H1 (cell line): ENCODE measurements around the gene PCTP. TPM values are rescaled to one million over a fixed set of nuclear protein-coding genes. Genes with fewer than 3 reads are reported as not detected.

Experiments used
- CTCF ChIA-PET: fragments of 300-600 bp; sonication (Branson Sonifier 250); formaldehyde crosslinking; loops from one replicate; lab custom pipeline; 2021; ENCODE audit not compliant: partially characterized antibody; lab: Charles Lee
- POLR2A ChIA-PET: fragments of 300-600 bp; sonication (Branson Sonifier 250); formaldehyde crosslinking; loops from one replicate; lab custom pipeline; 2021; ENCODE audit warnings: inconsistent platforms; ENCODE audit not compliant: partially characterized antibody; lab: Charles Lee
- DNase-seq, 2 experiments: peaks; one replicate each; pipeline versions ENCODE4 v3.0.0 to v3.0.0-alpha.2; 2010 to 2022; ENCODE audit warnings: low spot score in 2 of 2, low read depth in 1 of 2, mixed read lengths in 1 of 2
- FAIRE-seq: peaks from 2 replicates; lab custom pipeline; 2011; peaks lifted over from hg19 to GRCh38; lab: Jason Lieb, UNC
- H2AFZ ChIP-seq: 2 replicates; pipeline ENCODE4 v1.8.1; 2012; ENCODE audit warnings: low read length, inconsistent platforms
- H2AK5ac ChIP-seq: 2 replicates; pipeline ENCODE4 v1.6.1; 2013; ENCODE audit warnings: low read depth, low read length
- H2BK120ac ChIP-seq: replicated peaks from 2 replicates; pipeline ENCODE3; 2013; ENCODE audit warnings: low read depth, low read length, inconsistent platforms
- H2BK12ac ChIP-seq: 2 replicates; pipeline ENCODE4 v1.6.1; 2013; ENCODE audit warnings: low read depth, low read length
- H2BK15ac ChIP-seq: 2 replicates; pipeline ENCODE4 v1.6.1; 2013; ENCODE audit warnings: low read length
- H2BK20ac ChIP-seq: 2 replicates; pipeline ENCODE4 v1.6.1; 2013; ENCODE audit warnings: low read length
- H2BK5ac ChIP-seq: 2 replicates; pipeline ENCODE4 v1.6.1; 2013; ENCODE audit warnings: low read depth, low read length
- H3K14ac ChIP-seq: 2 replicates; pipeline ENCODE4 v1.6.1; 2013; ENCODE audit warnings: inconsistent platforms; ENCODE audit not compliant: insufficient read length
- H3K18ac ChIP-seq: 2 replicates; pipeline ENCODE4 v1.6.1; 2013; ENCODE audit warnings: low read length; ENCODE audit errors: extremely low read depth
- H3K23ac ChIP-seq: 2 replicates; pipeline ENCODE4 v1.6.1; 2013; ENCODE audit warnings: inconsistent platforms; ENCODE audit not compliant: insufficient read length
- H3K23me2 ChIP-seq: 2 replicates; pipeline ENCODE4 v1.6.1; 2013; ENCODE audit warnings: low read depth, low read length
- H3K27ac ChIP-seq: 2 replicates; pipeline ENCODE4 v1.6.1; 2011; ENCODE audit warnings: low read depth, low read length, inconsistent platforms
- H3K27me3 ChIP-seq, 4 experiments: replicated peaks in 1 of 4; 1 replicate in 1 of 4; 2 replicates in 3 of 4; pipeline versions ENCODE4 v1.6.1 to v1.8.1; 2011 to 2013; ENCODE audit warnings: low read length in 3 of 4, mild to moderate bottlenecking in 3 of 4, inconsistent platforms in 2 of 4, mixed read lengths in 2 of 4, moderate library complexity in 1 of 4; ENCODE audit not compliant: control insufficient read depth in 3 of 4, insufficient read depth in 3 of 4; ENCODE audit errors: extremely low read depth in 1 of 4
- H3K36me3 ChIP-seq, 4 experiments: 2 replicates each; pipeline versions ENCODE4 v1.6.1 to v1.8.1; 2011 to 2013; ENCODE audit warnings: mild to moderate bottlenecking in 4 of 4, low read length in 3 of 4, moderate library complexity in 2 of 4, control low read depth in 1 of 4, inconsistent platforms in 1 of 4; ENCODE audit not compliant: insufficient read depth in 4 of 4, control insufficient read depth in 2 of 4
- H3K4ac ChIP-seq: replicated peaks from 2 replicates; pipeline ENCODE3; 2013; ENCODE audit warnings: low read length, low read depth, mixed read lengths, inconsistent platforms; ENCODE audit not compliant: insufficient read length
- H3K4me1 ChIP-seq, 4 experiments: replicated peaks in 1 of 4; 1 replicate in 1 of 4; 2 replicates in 3 of 4; pipeline versions ENCODE4 v1.6.1 to v1.8.1; 2011 to 2013; ENCODE audit warnings: low read length in 3 of 4, inconsistent platforms in 2 of 4, mixed read lengths in 1 of 4; ENCODE audit not compliant: insufficient read depth in 4 of 4, control insufficient read depth in 3 of 4
- H3K4me2 ChIP-seq, 2 experiments: 2 replicates each; pipeline versions ENCODE4 v1.6.1 to v1.8.1; 2011 to 2013; ENCODE audit warnings: low read depth in 2 of 2, low read length in 2 of 2, control low read depth in 1 of 2, inconsistent platforms in 1 of 2, mild to moderate bottlenecking in 1 of 2; ENCODE audit not compliant: insufficient read depth in 1 of 2
- H3K4me3 ChIP-seq, 4 experiments: fragments of 200-600, 300-600 bp in 1 of 4; sonication (generic), shearing (Covaris generic), sonication (Bioruptor Twin) in 1 of 4; 2 replicates each; pipeline versions ENCODE4 v1.5.1 to v1.8.1; 2011 to 2016; ENCODE audit warnings: low read length in 4 of 4, low read depth in 3 of 4, control low read depth in 2 of 4, inconsistent platforms in 2 of 4, mild to moderate bottlenecking in 2 of 4, mixed read lengths in 1 of 4, moderate library complexity in 1 of 4; ENCODE audit not compliant: insufficient read depth in 2 of 4; ENCODE audit errors: extremely low read depth in 1 of 4
- H3K56ac ChIP-seq: replicated peaks from 2 replicates; pipeline ENCODE3; 2013; ENCODE audit warnings: low read depth, mild to moderate bottlenecking, mixed read lengths, low read length, inconsistent platforms; ENCODE audit not compliant: insufficient read length
- H3K79me1 ChIP-seq: 2 replicates; pipeline ENCODE4 v1.6.1; 2013; ENCODE audit warnings: low read depth, low read length, control low read depth
- H3K79me2 ChIP-seq, 2 experiments: 2 replicates each; pipeline versions ENCODE4 v1.6.1 to v1.8.1; 2012 to 2013; ENCODE audit warnings: low read length in 2 of 2, mild to moderate bottlenecking in 2 of 2, inconsistent platforms in 1 of 2; ENCODE audit not compliant: insufficient read depth in 2 of 2, control insufficient read depth in 1 of 2
- H3K9ac ChIP-seq, 4 experiments: replicated peaks in 1 of 4; 1 replicate in 1 of 4; 2 replicates in 3 of 4; pipeline versions ENCODE4 v1.6.1 to v1.8.1; 2011 to 2013; ENCODE audit warnings: low read depth in 3 of 4, low read length in 3 of 4, control low read depth in 2 of 4, mild to moderate bottlenecking in 2 of 4, moderate library complexity in 2 of 4, inconsistent platforms in 1 of 4; ENCODE audit errors: extremely low read depth in 1 of 4
- H3K9me3 ChIP-seq, 2 experiments: 2 replicates each; pipeline versions ENCODE4 v1.6.1 to v1.8.1; 2012 to 2013; ENCODE audit warnings: mild to moderate bottlenecking in 2 of 2, moderate library complexity in 2 of 2, control low read depth in 1 of 2, inconsistent platforms in 1 of 2, low read depth in 1 of 2, low read length in 1 of 2, mixed read lengths in 1 of 2; ENCODE audit not compliant: insufficient read depth in 2 of 2
- H4K20me1 ChIP-seq, 2 experiments: replicated peaks in 1 of 2; 2 replicates each; pipeline versions ENCODE3 to v1.8.1; 2011 to 2013; ENCODE audit warnings: inconsistent platforms in 2 of 2, low read length in 2 of 2, mild to moderate bottlenecking in 1 of 2; ENCODE audit not compliant: insufficient read depth in 2 of 2, control insufficient read depth in 1 of 2
- H4K5ac ChIP-seq: 2 replicates; pipeline ENCODE4 v1.6.1; 2013; ENCODE audit warnings: low read length, low read depth, mixed read lengths, inconsistent platforms; ENCODE audit not compliant: insufficient read length
- H4K8ac ChIP-seq: 2 replicates; pipeline ENCODE4 v1.8.0; 2013; ENCODE audit warnings: mild to moderate bottlenecking, moderate library complexity, low read length, inconsistent platforms; ENCODE audit not compliant: insufficient read depth; ENCODE audit errors: extremely low read depth
- H4K91ac ChIP-seq: replicated peaks from 2 replicates; pipeline ENCODE3; 2013; ENCODE audit warnings: low read length, mixed read lengths, inconsistent platforms; ENCODE audit not compliant: insufficient read length
- BCL11A ChIP-seq, 2 experiments: IDR thresholded peaks; one replicate each; pipeline ENCODE4 v1.6.1; 2011; ENCODE audit warnings: low read depth in 2 of 2, low read length in 2 of 2, mild to moderate bottlenecking in 2 of 2
- WGBS, 2 experiments: shearing (Covaris generic) in 1 of 2; methylation state at CpG; one replicate each; pipeline versions ENCODE4 v1.1.6 to v1.1.7; 2013 to 2015; ENCODE audit warnings: low lambda C conversion rate in 2 of 2, mixed read lengths in 2 of 2, inconsistent platforms in 1 of 2, low coverage in 1 of 2, missing lambda C conversion rate in 1 of 2; ENCODE audit not compliant: insufficient replicate concordance in 2 of 2, insufficient coverage in 1 of 2, insufficient read length in 1 of 2; ENCODE audit errors: extremely low coverage in 1 of 2, missing lambda C conversion rate in 1 of 2; 5-methylcytosine and 5-hydroxymethylcytosine counted together
- polyA plus RNA-seq, 7 experiments: library from polyadenylated mRNA; depleted of rRNA in 3 of 7; stranded (reverse) in 5 of 7; unstranded in 2 of 7; fragments of >200 nt in 5 of 7; fragments of 200-250 nt in 2 of 7; gene quantifications; 1 replicate in 5 of 7; 2 replicates in 1 of 7; 4 replicates in 1 of 7; pipeline versions ENCODE4 v1.2.1 to v1.2.3, GENCODE V29; 2011 to 2013; ENCODE audit warnings: missing spikeins in 2 of 7, mixed read lengths in 2 of 7
- total RNA-seq: library from RNA; stranded (reverse); fragmentation: NEBNext Ultra II Directional; extraction: Animal tissue kit (Norgen Biotek cat#: 25700); gene quantifications from 2 replicates; pipeline ENCODE4 v1.2.1, GENCODE V29; 2021

Gene PCTP
- total and polyA plus RNA-seq, 2 of the 8 experiments (the other 6 are each of a cell fraction or from before 2014, with no cell fraction given), result 14.1 to 14.6 TPM

DNA sequence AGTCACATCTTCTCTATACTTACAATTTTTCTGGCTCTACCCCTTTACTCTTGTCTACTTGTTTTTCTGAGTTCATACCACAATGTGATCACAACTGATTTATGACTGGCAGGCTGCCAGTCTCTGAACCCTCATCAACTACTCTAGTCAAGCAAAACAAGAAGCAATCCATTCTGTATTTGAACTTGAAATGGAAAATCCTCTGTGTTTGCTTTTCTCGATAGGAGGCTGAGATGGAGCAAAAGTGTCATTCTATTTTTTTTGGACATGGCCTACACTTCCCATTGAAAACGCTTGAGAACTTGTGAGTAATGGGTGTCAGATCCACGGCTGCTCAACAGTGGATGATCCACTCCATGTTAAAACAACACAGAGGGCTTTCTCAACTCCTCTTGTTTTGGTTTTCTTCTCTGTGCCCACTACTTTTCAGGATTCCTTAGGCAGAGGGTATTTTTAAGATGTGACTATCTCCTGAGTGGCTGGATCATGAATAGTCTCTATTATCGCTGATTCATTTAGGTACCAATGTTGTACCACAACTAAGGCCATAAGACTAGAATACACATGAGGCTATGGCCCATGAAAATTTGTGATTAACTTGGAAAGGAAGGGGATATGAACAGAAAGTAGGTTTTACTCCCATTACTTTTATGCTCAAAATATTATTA is 39.9 kb upstream of the PCTP start:
- H3K36me3 ChIP-seq, result no peaks in the 10 kb centered on the region
- no peak overlapping the region for H3K9ac ChIP-seq
- H3K4ac ChIP-seq, result no peak overlapping the region
- no peaks in the 10 kb centered on the region for H4K20me1 ChIP-seq
- peaks cover 3 to 9% (median 4%) of the 10 kb centered on the region in 4 experiments; a peak in 5 of 7 replicates for H3K4me1 ChIP-seq
- H2AK5ac ChIP-seq, result no peak overlapping the region
- FAIRE-seq (no peak), DNase-seq (no peak)
- WGBS, 2 experiments, result 89% methylated on average over 4 of the region's 4 CpGs; no CpG with 5 or more reads in 1 of the 2 experiments
- no peak overlapping the region for H2AFZ ChIP-seq
- H3K4me3 ChIP-seq, result no peak overlapping the region
- H3K14ac ChIP-seq, result no peak overlapping the region
- H4K5ac ChIP-seq, result no peak overlapping the region
- H2BK120ac ChIP-seq, result no peak overlapping the region
- H4K8ac ChIP-seq, result no peak overlapping the region
- no peak overlapping the region for H3K18ac ChIP-seq
- no peak overlapping the region for H3K23ac ChIP-seq
- H2BK20ac ChIP-seq, result no peak overlapping the region
- no peak overlapping the region for H3K56ac ChIP-seq
- no peak overlapping the region for H2BK15ac ChIP-seq
- no peaks in the 10 kb centered on the region for H3K23me2 ChIP-seq
- POLR2A ChIA-PET, result no interaction called here
- no peak overlapping the region for H2BK12ac ChIP-seq
- CTCF ChIA-PET, result interaction anchor here (0.6 to 1.2 kb wide), 3 partner anchors 60 to 361 kb away, joined by 3 to 4 read pairs (median 4); no protein-coding TSS in a partner anchor
- no peaks in the 10 kb centered on the region for H3K79me1 ChIP-seq
- no peak overlapping the region for H3K27ac ChIP-seq
- H3K27me3 ChIP-seq, result no peaks in the 10 kb centered on the region
- H4K91ac ChIP-seq, result no peak overlapping the region
- no peak overlapping the region for H3K4me2 ChIP-seq
- no peaks in the 10 kb centered on the region for H3K79me2 ChIP-seq
- H3K9me3 ChIP-seq, result no peaks in the 10 kb centered on the region
- H2BK5ac ChIP-seq, result no peak overlapping the region
- no peak for TF ChIP-seq BCL11A (IDR thresholded peaks at IDR 0.05; ENCODE audit: low read depth in 2 of 2, low read length in 2 of 2)
